22Rv1 (cell line): ENCODE data around the gene UBE2QL1.

Source experiments
- H3K27ac ChIP-seq: fragments of 450-650 bp; 2 replicates; pipeline ENCODE4 v1.5.1; 2017
- ZFX ChIP-seq: fragments of 450-650 bp; IDR thresholded peaks from 2 replicates; pipeline ENCODE4 v1.6.1; 2017; ENCODE audit warnings: antibody characterized with exemption, borderline replicate concordance
- TF ChIP-seq, protein P1 (sequence below): fragments of 450-650 bp; IDR thresholded peaks from 2 replicates; pipeline ENCODE4 v1.5.1; 2017; ENCODE audit warnings: mild to moderate bottlenecking

UBE2QL1 gene

DNA sequence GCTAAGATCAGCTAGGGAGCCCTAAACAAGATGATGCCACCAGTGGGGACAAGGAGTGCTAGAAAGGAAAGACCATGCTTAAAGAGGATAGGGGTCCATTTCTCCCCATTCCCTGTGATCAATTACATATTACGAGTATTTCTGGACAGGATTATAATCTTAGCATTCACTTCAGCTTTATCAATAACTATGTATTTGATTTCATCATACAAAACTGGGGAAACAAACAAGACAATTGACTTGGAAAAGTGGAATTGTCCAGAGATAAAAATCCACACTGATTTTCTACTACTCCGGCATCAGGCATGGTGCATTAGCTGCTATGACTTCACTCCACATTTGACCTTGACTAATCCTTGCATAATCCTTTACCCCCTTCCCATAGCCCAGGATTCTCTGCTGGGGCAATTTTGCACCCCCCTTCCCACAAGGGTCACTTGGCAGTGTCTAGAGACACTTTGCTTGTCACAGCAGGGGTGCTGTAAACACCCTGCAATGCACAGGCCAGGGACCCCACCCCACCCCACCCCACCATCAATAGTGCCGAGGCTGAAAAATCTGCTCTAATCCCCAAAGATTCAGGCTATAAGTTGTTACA, 29.9 kb upstream of the UBE2QL1 start:
- no peak for TF ChIP-seq ZFX
- TF ChIP-seq, protein P1, sequence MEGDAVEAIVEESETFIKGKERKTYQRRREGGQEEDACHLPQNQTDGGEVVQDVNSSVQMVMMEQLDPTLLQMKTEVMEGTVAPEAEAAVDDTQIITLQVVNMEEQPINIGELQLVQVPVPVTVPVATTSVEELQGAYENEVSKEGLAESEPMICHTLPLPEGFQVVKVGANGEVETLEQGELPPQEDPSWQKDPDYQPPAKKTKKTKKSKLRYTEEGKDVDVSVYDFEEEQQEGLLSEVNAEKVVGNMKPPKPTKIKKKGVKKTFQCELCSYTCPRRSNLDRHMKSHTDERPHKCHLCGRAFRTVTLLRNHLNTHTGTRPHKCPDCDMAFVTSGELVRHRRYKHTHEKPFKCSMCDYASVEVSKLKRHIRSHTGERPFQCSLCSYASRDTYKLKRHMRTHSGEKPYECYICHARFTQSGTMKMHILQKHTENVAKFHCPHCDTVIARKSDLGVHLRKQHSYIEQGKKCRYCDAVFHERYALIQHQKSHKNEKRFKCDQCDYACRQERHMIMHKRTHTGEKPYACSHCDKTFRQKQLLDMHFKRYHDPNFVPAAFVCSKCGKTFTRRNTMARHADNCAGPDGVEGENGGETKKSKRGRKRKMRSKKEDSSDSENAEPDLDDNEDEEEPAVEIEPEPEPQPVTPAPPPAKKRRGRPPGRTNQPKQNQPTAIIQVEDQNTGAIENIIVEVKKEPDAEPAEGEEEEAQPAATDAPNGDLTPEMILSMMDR: no peak

DNA sequence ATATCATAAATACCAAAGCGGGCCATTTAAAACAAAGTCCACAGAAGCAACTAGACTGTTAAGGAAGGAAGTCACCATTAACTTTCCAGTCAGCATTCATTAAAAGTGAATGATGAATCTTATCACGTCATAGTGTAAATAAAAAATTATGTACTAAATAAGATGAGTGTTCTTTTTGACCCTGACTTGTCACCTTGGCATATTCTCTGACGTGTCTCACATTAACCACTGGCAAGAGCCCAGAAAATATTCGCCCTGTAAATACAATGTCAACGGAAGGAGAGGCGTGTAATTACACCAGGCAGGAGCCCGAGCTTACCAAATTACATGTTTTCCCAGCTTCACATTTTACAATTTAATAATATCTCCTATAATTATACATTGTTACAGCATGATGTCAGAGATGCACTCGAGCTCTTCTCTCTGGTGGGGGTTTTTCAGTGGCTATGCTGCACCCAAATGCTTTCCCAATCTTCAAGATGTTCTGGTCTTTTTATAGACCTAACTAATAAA, 29.3 kb upstream of the UBE2QL1 start:
- TF ChIP-seq, protein P1: no peak
- TF ChIP-seq ZFX: no peak
- H3K27ac ChIP-seq: no peak overlapping the region

More for the DNA sequence above, 29.9 kb upstream of the UBE2QL1 start:
- H3K27ac ChIP-seq: no peak overlapping the region

DNA sequence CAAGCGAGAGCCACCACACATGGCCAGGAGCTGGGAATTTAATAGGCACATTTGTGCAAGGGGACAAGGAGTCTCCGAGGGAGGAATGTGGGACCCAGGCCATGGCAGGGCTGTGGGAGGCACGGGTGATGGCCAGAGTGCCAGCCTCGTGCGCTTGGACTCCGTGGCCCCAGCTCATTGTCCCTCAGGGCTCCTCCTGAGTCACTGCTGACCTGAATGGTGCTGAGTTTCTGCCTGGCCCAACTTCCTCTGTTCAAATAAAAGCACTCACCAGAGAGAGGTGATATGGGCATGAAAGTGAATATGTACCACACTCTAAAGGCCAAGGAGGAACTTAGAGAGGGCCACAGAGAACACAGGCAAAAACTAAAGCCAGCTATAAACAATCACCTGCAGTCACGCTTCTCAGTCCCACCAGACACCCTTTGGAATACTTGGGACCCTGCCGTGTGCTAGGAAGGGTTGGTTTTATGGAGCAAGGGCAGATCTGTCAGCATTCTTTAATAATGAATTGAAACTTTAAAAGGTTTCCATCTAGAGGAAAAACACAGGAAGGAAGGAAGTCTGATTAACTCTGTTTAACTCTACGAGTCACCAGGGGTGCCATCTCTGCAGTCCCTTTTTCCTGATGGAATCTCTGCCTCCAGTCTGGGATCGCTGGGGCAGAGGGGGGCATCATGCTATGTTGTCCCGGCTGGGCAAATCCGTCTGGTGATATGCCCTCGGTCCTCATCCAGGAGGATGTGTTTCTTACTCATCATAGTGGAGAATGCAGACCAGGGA, 25.1 kb upstream of the UBE2QL1 start:
- H3K27ac ChIP-seq: no peak overlapping the region
- no peak for TF ChIP-seq ZFX
- TF ChIP-seq, protein P1: no peak

DNA sequence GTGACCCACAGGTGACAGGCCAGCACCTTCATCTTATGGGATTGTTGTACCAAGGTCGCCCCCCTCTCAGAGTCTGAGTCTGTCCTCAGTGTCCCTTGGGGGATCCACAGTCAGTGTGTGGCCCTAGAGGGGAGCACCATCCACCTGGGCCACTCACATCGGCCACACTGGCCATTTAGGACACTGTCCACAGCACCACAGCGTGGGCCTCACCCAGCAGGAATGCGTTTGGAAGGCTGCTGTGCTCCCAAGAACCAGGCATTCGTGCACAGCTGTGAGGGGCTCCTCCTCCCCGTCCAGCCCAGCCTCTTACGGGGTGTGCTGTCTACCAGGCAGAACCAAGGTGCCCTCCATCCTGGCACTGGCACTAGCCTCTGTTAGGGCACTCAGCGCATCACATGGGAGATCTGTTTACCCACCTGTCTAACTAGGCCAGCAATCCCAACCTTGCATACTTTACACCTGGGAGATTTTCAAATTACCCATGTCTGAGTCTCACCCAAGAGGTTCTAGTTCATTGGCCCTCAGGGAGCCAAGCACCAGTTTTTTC, 24.5 kb upstream of the UBE2QL1 start:
- no peak overlapping the region for H3K27ac ChIP-seq
- no peak for TF ChIP-seq ZFX
- TF ChIP-seq, protein P1: no peak

DNA sequence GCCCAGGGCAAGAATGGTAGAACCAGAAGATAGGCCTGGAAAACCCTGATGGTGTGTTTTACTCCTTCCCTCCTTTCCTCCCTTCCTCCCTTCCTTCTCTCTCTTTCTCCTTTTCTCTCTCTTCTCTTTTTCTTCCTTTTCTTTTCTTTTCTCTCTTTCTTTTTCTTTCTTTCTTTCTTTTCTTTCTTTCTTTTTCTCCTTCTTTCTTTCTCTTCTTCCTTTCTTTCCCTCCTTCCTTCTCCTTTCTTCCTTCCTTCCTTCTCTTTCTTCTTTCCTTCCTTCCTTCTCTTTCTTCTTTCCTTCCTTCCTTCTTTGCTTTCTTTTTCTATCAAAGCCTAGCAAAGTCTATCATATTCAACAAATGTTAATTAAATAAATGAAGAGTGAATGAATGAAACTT, 24.0 kb upstream of the UBE2QL1 start:
- H3K27ac ChIP-seq: no peak overlapping the region
- no peak for TF ChIP-seq ZFX
- TF ChIP-seq, protein P1: no peak

DNA sequence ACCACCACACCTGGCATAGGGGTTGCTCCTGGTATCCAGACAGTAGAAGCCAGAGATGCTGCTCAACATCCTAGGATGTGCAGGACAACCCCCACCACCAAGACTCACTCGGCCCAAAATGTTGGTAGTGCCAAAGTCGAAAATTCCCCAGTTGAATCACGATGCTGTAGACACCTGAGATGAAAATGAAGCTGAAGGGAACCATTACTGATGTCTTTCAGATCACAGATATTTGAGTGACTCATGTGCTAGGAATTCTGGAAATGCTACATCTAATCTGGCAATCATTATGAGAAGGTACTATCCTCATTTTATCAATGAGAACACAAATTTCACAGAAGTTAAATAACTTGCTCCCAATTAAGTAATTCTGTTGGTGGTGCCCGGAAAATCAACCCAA, 21.0 kb upstream of the UBE2QL1 start:
- TF ChIP-seq, protein P1: no peak
- TF ChIP-seq ZFX: no peak
- H3K27ac ChIP-seq: no peak overlapping the region

DNA sequence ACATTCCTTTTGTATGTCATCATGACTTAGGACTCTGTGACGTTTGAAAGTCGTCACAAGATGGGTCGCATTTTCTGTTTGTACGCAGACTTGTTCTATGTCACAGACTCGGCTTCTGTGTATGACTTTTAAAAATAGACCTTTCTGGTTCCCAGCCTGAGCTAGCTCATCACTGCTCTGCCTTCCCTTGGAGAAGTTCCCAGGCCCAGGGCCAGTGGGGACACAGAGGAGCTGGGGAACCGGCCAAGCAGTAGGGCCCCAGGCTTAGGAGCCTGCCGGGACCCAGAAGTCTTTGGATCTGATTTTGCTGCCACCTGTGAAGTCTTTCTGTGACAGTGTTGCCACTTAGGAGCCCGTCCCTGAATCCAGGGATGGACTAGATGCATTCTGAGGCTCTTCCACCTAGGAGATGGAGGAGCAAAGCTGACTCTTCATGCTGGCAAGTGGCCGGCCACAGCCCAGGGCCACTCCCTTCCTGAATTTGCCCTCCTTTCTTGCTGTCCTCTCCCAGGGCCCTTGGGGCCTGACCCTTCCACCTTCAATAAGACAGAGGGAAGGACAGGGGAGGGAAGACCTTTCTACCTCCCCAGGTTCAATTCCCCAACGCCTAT, 18.1 kb upstream of the UBE2QL1 start:
- TF ChIP-seq, protein P1: no peak
- no peak overlapping the region for H3K27ac ChIP-seq
